NCI-H2196 (cell line): ENCODE measurements around the gene MME.
"Not testable (repeated sequence)": the region's sequence is repeated elsewhere in the genome, so short reads cannot be mapped to it uniquely, and the experiment has no call there.

ENCODE experiments used
- DNase-seq: peaks from one replicate; lab custom pipeline; 2025; ENCODE audit not compliant: unreplicated experiment; lab: John Stamatoyannopoulos, UW

MME gene

DNA sequence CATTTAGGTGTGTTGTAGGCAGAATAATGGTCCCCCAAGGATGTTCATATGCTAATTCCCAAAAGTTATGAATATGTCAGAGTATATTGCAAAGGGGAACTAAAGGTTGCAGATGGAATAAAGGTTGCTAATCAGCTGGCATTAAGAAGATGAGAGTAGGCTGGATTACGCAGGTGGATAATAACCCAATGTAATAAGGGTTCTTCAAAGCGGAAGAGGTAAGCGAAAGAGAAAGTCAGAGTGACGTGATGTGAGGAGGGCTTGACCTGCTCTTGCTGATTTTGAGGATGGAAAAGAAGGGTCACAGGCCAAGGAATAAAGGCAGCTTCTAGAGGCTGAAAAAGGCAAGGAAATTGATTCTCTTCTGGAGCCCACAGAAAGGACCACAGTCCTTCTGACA lies 109.4 kb downstream of the MME start:
- no peak for DNase-seq

DNA sequence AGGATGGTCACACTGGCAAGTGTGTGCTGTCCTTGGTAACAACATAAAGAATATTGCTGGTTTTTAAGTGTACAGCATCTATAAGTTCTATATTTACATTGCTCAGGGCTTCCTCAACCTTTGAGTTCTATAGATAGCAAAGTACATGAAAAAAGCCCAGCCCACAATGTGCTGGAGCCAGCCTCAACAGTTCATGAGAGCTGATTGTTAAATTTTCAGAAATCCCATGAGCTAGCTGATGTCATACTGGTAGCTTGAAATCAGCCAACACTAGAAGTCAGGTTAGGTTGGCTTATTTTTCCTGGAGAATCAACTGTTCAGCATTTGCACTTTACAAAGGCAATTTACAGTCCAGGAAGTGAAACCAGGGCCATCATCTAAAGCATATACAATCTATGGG lies 110.6 kb downstream of the MME start:
- no peak for DNase-seq

- DNase-seq = no peak
These were observed 113.0 kb downstream of the MME start for GRCh38 chr3:155192957-155193746.

GRCh38 chr3:155193868-155194267 lies 113.7 kb downstream of the MME start:
- no peak for DNase-seq

- no peak for DNase-seq
These were observed 115.1 kb downstream of the MME start for GRCh38 chr3:155194973-155195957.

GRCh38 chr3:155196131-155197021 lies 116.3 kb downstream of the MME start:
- DNase-seq = no peak

DNA sequence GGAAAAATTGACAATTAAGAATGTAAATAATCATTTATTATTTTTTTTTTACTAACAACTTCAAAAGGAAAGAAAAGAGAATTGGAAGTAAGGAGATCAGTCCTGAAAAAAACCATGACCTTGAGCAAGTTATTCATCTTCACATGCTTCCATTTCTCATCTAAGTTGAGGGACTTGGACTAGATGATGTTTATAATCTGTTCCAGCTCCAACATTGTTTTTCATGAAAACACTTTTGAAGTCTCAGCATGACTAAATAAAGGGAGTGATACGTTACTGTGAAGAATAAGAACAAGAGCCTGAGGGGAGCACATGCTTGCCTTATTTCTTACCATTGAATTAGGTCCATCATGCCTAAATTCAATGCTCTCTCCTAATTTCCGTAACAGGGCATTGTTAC lies 117.7 kb downstream of the MME start:
- DNase-seq = no peak

GRCh38 chr3:155202626-155203025 lies 122.5 kb downstream of the MME start:
- no peak for DNase-seq

DNA sequence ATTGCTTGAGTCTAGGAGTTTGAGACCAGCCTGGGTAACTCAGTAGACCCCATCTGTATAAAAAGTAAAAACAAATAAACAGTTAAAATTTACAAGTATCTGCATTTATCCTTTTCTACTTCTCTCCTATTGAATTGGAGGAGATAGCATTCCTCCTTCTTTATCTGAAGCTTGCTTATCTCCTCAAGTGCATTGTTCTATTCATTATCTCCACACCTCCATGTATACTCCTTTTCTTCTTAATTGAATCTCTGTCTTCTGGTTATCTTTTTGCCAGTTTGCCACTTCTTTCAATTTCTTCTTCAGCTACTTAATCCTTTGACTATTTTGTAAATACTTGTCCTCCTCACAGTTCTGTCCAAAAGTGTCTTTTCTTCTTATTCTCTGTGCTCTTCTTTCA lies 124.7 kb downstream of the MME start:
- no peak for DNase-seq

DNA sequence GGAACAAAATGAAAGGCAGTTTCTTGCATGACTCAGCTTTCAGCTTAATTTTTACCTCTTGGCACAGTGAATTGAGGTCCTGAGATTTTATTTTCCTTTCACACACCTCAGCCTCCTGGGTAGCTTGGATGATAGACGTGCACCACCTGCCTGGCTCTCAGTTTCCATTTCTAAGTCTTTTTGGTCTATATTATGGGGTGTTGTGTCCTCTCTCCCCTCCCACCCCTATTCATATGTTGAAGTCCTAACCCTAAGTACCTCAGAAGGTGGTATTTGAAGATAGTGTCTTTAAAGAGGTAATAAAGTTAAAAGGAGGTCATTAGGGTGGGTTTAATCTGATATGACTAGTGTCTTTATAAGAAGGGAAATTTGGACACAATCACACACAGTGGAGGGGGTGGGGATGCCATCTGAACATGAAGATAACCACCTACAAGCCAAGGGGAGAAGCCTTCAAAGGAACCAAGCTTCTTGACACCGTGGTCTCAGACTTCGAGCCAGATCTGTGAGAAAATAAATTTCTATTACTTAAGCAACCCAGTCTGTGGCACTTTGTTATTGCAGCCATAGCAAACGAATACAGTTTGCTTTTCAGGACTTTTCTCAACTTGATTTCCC lies 128.2 kb downstream of the MME start:
- DNase-seq = no peak

DNA sequence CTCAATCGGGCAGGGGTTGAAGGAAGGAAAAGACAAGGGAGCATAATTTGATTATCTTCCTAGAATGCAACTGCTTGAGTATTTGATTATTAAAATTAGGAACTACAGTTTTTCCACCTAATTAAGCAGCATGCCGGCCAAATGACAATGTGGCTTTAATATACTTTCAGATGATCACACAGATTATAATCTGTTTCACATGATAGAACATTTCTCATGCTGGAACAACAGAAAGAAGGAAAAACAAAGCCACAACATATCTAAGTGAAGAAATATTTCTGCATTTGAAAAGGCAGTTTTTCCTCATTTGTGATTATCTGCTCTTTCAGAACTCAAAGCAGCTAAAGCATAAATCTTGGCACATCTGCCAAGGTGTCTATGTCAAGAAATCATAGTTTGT lies 130.6 kb downstream of the MME start:
- DNase-seq = no peak

DNA sequence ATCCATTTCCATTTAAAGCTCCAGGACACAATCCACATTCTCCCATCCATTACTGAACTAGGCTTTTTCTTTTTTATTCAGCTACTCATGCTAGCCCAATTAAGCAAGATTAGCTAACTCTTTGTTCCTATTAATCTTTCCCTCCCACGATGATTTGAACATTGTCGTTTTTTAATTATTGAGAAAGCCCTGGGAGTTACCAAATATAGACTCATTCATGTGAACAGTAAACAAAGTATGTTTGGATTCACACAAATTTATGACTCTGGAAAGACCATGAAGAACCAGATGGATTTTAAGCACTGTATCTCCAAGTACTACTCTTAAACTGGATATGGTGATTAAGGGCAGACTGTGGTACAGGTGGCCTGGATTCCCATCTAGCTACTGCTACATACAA lies 131.1 kb downstream of the MME start:
- no peak for DNase-seq

GRCh38 chr3:155211940-155212339 lies 131.8 kb downstream of the MME start:
- no peak for DNase-seq

DNA sequence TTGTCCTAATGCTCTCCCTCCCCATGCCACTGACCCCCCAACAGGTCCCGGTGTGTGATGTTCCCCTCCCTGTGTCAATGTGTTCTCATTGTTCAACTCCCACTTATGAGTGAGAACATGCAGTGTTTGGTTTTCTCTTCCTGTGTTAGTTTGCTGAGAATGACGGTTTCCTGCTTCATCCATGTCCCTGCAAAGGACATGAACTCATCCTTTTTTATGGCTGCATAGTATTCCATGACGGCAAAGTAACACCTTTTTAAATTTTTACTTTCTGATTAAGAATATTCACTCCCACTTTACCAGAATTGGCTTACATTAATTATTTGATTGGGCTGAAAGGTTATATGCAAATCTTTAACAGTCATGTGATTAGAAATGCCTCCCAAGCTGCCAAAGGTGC lies 135.9 kb downstream of the MME start:
- DNase-seq = not testable (repeated sequence)

- no peak for DNase-seq
These were observed 137.5 kb downstream of the MME start for GRCh38 chr3:155217591-155217990.

- DNase-seq = no peak
These were observed 138.3 kb downstream of the MME start for GRCh38 chr3:155218462-155218861.

- no peak for DNase-seq
These were observed 139.0 kb downstream of the MME start for GRCh38 chr3:155219106-155219505.

DNA sequence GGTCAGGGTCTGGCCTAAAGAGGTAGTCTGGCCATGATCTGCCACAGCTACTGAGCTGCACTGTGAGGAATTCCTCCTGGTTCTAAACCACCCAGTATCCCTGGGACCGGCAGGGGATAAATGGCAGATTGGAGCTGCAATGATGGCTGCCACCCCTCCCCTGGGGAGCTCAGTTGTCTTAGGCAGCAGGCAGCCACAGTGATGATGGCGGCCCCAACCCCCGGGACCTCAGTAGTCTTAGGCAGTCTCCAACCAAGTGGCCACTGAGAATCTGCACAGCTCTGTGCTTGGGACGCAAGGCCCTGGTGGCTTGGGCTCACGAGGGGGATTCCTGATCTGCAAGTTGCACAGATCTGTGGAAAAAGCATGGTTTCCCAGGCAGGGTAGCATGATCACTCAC lies 145.3 kb downstream of the MME start:
- no peak for DNase-seq

GRCh38 chr3:155227141-155227540 lies 147.0 kb downstream of the MME start:
- DNase-seq = no peak

DNA sequence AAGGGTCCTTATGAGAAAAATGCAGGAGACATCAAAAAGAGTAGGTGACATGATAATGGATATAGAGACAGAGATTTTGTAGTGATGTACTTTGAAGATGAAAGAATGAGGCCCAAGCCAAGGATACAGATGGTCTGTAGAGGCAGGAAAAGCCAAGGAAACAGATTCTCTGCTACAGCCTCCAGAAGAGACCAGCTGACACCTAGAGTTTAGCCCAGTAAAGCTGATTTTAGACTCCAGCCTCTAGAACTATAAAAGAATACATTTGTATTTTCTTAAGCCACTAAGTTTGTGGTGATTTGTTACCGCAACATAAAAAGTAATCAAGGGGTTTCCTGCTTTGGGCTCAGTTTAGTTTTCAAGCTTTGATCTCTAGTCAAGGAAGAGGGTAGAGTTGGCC lies 148.6 kb downstream of the MME start:
- DNase-seq = no peak

DNA sequence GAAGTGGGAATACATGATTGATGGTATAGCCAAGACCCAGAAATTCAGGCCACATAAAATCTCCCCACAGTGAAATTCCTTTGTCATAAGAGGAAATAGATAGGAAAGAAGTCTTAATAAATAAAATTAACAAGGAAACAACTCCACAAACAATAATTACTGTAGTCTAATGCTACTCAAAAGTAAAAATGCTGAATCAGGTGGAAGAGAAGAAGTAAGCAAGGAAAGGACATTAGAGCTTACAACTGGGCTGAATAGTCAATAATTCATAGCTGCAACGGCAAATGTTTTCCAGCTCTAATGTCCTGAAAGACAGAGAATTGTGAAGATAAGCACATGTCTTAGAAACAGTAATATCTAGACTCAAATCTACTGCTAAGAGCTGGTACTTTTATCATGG lies 149.0 kb downstream of the MME start:
- DNase-seq = no peak
